SK-N-SH treated with all-trans-retinoic acid at 6 μM for 48 hours (cell line): ENCODE data around the gene PDGFC.

ENCODE experiments used
- ATAC-seq: fragments of 200-7000 bp; cut with Tn5 transposase; 3 replicates; pipeline ENCODE4 v1.9.1; 2020; ENCODE audit warnings: mild to moderate bottlenecking, moderate library complexity
- ARNTL ChIP-seq: fragments of 450-650 bp; formaldehyde crosslinking; IDR thresholded peaks from 2 replicates; pipeline ENCODE4 v1.5.0; 2020; ENCODE audit warnings: low read depth, mild to moderate bottlenecking, moderate library complexity, borderline replicate concordance
- BACH2 ChIP-seq: fragments of 250-450 bp; sonication (Bioruptor Pico); IDR thresholded peaks from 2 replicates; pipeline ENCODE4 v1.9.0; 2021; ENCODE audit warnings: mild to moderate bottlenecking, borderline replicate concordance
- CSRNP3 ChIP-seq: fragments of 250-450 bp; sonication (Bioruptor Pico); IDR thresholded peaks from 2 replicates; pipeline ENCODE4 v1.5.1; 2021; ENCODE audit warnings: mild to moderate bottlenecking, moderate library complexity
- ESRRG ChIP-seq: fragments of 250-450 bp; sonication (Bioruptor Pico); IDR thresholded peaks from 2 replicates; pipeline ENCODE4 v1.6.1; 2021; ENCODE audit warnings: mild to moderate bottlenecking
- ISL1 ChIP-seq: fragments of 250-450 bp; sonication (Bioruptor Pico); IDR thresholded peaks from 2 replicates; pipeline ENCODE4 v2.1.2; 2022; ENCODE audit warnings: mild to moderate bottlenecking, moderate library complexity
- OSR1 ChIP-seq: fragments of 250-450 bp; sonication (Bioruptor Pico); IDR thresholded peaks from 2 replicates; pipeline ENCODE4 v1.8.0; 2022; ENCODE audit warnings: moderate library complexity, mild to moderate bottlenecking, inconsistent platforms
- PATZ1 ChIP-seq: fragments of 250-450 bp; sonication (Bioruptor Pico); IDR thresholded peaks from 2 replicates; pipeline ENCODE4 v1.8.0; 2020; ENCODE audit warnings: mild to moderate bottlenecking, moderate library complexity, borderline replicate concordance
- PPARA ChIP-seq: fragments of 250-450 bp; sonication (Bioruptor Pico); IDR thresholded peaks from 2 replicates; pipeline ENCODE4 v1.5.0; 2020; ENCODE audit warnings: mild to moderate bottlenecking, borderline replicate concordance
- RARB ChIP-seq: fragments of 250-450 bp; sonication (Bioruptor Pico); IDR thresholded peaks from 2 replicates; pipeline ENCODE4 v1.8.0; 2021; ENCODE audit warnings: mild to moderate bottlenecking, moderate library complexity
- SNAI2 ChIP-seq: fragments of 250-450 bp; sonication (Bioruptor Pico); IDR thresholded peaks from 2 replicates; pipeline ENCODE4 v1.5.0; 2020; ENCODE audit warnings: mild to moderate bottlenecking, moderate library complexity
- TCF4 ChIP-seq: fragments of 250-450 bp; sonication (Bioruptor Pico); IDR thresholded peaks from 2 replicates; pipeline ENCODE4 v1.8.0; 2021; ENCODE audit warnings: mild to moderate bottlenecking, moderate library complexity, borderline replicate concordance
- TOX ChIP-seq: fragments of 250-450 bp; sonication (Bioruptor Pico); IDR thresholded peaks from 2 replicates; pipeline ENCODE4 v1.8.0; 2021; ENCODE audit warnings: mild to moderate bottlenecking, moderate library complexity, borderline replicate concordance
- TSHZ2 ChIP-seq: fragments of 250-450 bp; sonication (Bioruptor Pico); IDR thresholded peaks from 2 replicates; pipeline ENCODE4 v1.5.0; 2020; ENCODE audit warnings: mild to moderate bottlenecking, moderate library complexity
- ZC3H10 ChIP-seq: fragments of 250-450 bp; sonication (Bioruptor Pico); IDR thresholded peaks from 2 replicates; pipeline ENCODE4 v1.5.1; 2021; ENCODE audit warnings: mild to moderate bottlenecking, moderate library complexity
- ZFP3 ChIP-seq: fragments of 250-450 bp; sonication (Bioruptor Pico); IDR thresholded peaks from 2 replicates; pipeline ENCODE4 v1.5.0; 2020; ENCODE audit warnings: mild to moderate bottlenecking, moderate library complexity
- ZFP30 ChIP-seq: fragments of 450-650 bp; formaldehyde crosslinking; IDR thresholded peaks from 2 replicates; pipeline ENCODE4 v1.5.0; 2022; ENCODE audit warnings: mild to moderate bottlenecking, moderate library complexity
- ZNF565 ChIP-seq: fragments of 450-650 bp; formaldehyde crosslinking; conservative IDR thresholded peaks from 2 replicates; pipeline ENCODE4 v1.5.0; 2020; ENCODE audit warnings: low read depth, mild to moderate bottlenecking, moderate library complexity
- ZNF70 ChIP-seq: fragments of 450-650 bp; formaldehyde crosslinking; IDR thresholded peaks from 2 replicates; pipeline ENCODE4 v1.5.0; 2020; ENCODE audit warnings: mild to moderate bottlenecking, moderate library complexity
- TF ChIP-seq, protein P1 (sequence below): fragments of 250-450 bp; sonication (Bioruptor Pico); IDR thresholded peaks from 2 replicates; pipeline ENCODE4 v1.8.0; 2021; ENCODE audit warnings: low read depth, mild to moderate bottlenecking, moderate library complexity, borderline replicate concordance
- TF ChIP-seq, protein P2 (sequence below): fragments of 250-450 bp; sonication (Bioruptor Pico); IDR thresholded peaks from 2 replicates; pipeline ENCODE4 v1.5.1; 2020; ENCODE audit warnings: low read depth, mild to moderate bottlenecking, moderate library complexity

The PDGFC gene

GRCh38 chr4:156792462-156793085, 179.0 kb downstream of the PDGFC start:
- ATAC-seq = no peak
- TF ChIP-seq, protein P1, sequence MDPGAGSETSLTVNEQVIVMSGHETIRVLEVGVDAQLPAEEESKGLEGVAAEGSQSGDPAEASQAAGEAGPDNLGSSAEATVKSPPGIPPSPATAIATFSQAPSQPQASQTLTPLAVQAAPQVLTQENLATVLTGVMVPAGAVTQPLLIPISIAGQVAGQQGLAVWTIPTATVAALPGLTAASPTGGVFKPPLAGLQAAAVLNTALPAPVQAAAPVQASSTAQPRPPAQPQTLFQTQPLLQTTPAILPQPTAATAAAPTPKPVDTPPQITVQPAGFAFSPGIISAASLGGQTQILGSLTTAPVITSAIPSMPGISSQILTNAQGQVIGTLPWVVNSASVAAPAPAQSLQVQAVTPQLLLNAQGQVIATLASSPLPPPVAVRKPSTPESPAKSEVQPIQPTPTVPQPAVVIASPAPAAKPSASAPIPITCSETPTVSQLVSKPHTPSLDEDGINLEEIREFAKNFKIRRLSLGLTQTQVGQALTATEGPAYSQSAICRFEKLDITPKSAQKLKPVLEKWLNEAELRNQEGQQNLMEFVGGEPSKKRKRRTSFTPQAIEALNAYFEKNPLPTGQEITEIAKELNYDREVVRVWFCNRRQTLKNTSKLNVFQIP (CRISPR knock-in tag) = no peak
- TF ChIP-seq TSHZ2 (CRISPR knock-in tag) (no peak), SNAI2 (no peak), ISL1 (CRISPR knock-in tag) (no peak), ZNF565 (CRISPR knock-in tag) (no peak), TCF4 (CRISPR knock-in tag) (no peak), CSRNP3 (CRISPR knock-in tag) (no peak), ESRRG (CRISPR knock-in tag) (no peak), ZFP3 (CRISPR knock-in tag) (no peak), OSR1 (no peak), ARNTL (CRISPR knock-in tag) (no peak), TOX (CRISPR knock-in tag) (no peak), PPARA (CRISPR knock-in tag) (no peak), BACH2 (CRISPR knock-in tag) (no peak)
- TF ChIP-seq, protein P2, sequence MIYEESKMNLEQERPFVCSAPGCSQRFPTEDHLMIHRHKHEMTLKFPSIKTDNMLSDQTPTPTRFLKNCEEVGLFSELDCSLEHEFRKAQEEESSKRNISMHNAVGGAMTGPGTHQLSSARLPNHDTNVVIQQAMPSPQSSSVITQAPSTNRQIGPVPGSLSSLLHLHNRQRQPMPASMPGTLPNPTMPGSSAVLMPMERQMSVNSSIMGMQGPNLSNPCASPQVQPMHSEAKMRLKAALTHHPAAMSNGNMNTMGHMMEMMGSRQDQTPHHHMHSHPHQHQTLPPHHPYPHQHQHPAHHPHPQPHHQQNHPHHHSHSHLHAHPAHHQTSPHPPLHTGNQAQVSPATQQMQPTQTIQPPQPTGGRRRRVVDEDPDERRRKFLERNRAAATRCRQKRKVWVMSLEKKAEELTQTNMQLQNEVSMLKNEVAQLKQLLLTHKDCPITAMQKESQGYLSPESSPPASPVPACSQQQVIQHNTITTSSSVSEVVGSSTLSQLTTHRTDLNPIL (CRISPR knock-in tag) = no peak
- TF ChIP-seq, all 23 proteins: peak for 0

DNA sequence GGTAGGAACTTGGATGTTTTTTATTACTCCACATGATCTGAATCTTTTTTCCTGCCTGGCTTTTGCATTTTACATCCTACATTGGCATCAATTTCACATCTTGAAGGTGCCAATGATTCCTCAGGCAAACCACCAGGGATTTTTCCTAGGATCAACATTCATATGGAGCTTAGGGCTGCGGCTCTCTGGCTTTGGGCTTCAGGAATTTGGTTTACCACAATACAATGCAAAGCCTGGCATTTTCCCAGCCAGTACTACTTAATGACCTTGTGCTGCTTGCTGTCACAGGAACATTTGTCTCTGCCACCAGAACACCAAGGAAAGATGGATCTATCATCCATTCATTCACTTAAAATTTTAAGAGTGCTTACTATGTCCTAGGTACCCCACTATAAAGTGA, 180.7 kb downstream of the PDGFC start:
- TF ChIP-seq ARNTL (CRISPR knock-in tag) = no peak
- TF ChIP-seq PATZ1 (CRISPR knock-in tag) = no peak
- TF ChIP-seq ZNF565 (CRISPR knock-in tag) = no peak
- no peak for TF ChIP-seq RARB
- no peak for TF ChIP-seq PPARA (CRISPR knock-in tag)
- TF ChIP-seq BACH2 (CRISPR knock-in tag) = no peak
- TF ChIP-seq ZNF70 = no peak
- no peak for TF ChIP-seq TCF4 (CRISPR knock-in tag)
- no peak for TF ChIP-seq ZFP30
- no peak for TF ChIP-seq SNAI2
- no peak for TF ChIP-seq TOX (CRISPR knock-in tag)
- no peak for TF ChIP-seq ZC3H10 (CRISPR knock-in tag)
- TF ChIP-seq ESRRG (CRISPR knock-in tag) = no peak
- no peak for TF ChIP-seq ZFP3 (CRISPR knock-in tag)
- TF ChIP-seq, protein P1 (CRISPR knock-in tag) = no peak
- TF ChIP-seq, protein P2 (CRISPR knock-in tag) = no peak
- TF ChIP-seq TSHZ2 (CRISPR knock-in tag) = no peak
- peak; percentile 88 for ATAC-seq
